Measurements from ENCODE around the gene ACRV1. TPM values are rescaled to one million over a fixed set of nuclear protein-coding genes. Genes with fewer than 3 reads are reported as not detected.

Gene ACRV1
- total and polyA plus RNA-seq, 2 experiments from 2014 or later, result 0.65 TPM; not detected in 1

DNA sequence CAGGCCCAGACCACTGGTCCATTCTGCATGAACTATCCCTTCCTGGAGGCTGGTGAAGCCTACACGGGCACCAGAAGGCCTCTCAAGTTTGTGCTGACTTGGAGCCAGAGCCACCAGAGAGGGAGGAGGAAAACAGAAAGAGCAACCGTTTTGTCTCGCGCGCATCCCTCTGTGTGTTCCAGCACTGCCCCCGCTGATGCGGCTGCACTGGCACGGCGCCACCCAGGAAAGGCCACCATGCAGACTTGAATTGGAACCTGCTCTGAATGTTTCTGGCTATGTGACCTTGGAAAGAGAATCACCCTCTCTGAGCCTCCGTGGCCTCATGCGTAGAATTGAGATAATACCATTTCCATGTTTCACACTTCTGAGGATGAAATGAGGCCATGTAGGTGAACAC, 7.4 kb upstream of the ACRV1 start:
- Histone ChIP-seq H3K36me3 (ENCODE audit: insufficient read depth) (no peaks in the 10 kb centered on the region; the same call in 1 of the 2 replicates), H4K20me1 (replicated peaks; ENCODE audit: insufficient read depth) (no peaks in the 10 kb centered on the region), H3F3A (replicated peaks; ENCODE audit: low read depth) (no peaks in the 10 kb centered on the region), H3K4me1 (ENCODE audit: insufficient read depth) (peaks cover 4% of the 10 kb centered on the region), H3K9me2 (ENCODE audit: insufficient read depth) (0 out of 2 replicates have a peak, but pooled peaks cover 3% of the 10 kb centered on the region), H3K4me3 (no peak overlapping the region), H3K27me3 (ENCODE audit: insufficient read depth) (no peaks in the 10 kb centered on the region), H2AFZ (no peak overlapping the region), H3K79me2 (replicated peaks; ENCODE audit: insufficient read depth) (no peaks in the 10 kb centered on the region), H3K4me2 (no peak overlapping the region), H3K27ac (ENCODE audit: low read depth) (no peak overlapping the region)
- H3K4me1 Mint-ChIP-seq, result peaks cover 20% of the 10 kb centered on the region
- H3K27ac Mint-ChIP-seq, result no peak overlapping the region
- peaks cover 14% of the 10 kb centered on the region for H3K9me3 Mint-ChIP-seq
- H3K27me3 Mint-ChIP-seq (ENCODE audit: insufficient read depth, low read depth, poor library complexity), result peaks cover 3% of the 10 kb centered on the region
- TF ChIP-seq CREB1 (CRISPR knock-in tag; IDR thresholded peaks at IDR 0.05; ENCODE audit: low read depth), result no peak
- TF ChIP-seq, protein P1, sequence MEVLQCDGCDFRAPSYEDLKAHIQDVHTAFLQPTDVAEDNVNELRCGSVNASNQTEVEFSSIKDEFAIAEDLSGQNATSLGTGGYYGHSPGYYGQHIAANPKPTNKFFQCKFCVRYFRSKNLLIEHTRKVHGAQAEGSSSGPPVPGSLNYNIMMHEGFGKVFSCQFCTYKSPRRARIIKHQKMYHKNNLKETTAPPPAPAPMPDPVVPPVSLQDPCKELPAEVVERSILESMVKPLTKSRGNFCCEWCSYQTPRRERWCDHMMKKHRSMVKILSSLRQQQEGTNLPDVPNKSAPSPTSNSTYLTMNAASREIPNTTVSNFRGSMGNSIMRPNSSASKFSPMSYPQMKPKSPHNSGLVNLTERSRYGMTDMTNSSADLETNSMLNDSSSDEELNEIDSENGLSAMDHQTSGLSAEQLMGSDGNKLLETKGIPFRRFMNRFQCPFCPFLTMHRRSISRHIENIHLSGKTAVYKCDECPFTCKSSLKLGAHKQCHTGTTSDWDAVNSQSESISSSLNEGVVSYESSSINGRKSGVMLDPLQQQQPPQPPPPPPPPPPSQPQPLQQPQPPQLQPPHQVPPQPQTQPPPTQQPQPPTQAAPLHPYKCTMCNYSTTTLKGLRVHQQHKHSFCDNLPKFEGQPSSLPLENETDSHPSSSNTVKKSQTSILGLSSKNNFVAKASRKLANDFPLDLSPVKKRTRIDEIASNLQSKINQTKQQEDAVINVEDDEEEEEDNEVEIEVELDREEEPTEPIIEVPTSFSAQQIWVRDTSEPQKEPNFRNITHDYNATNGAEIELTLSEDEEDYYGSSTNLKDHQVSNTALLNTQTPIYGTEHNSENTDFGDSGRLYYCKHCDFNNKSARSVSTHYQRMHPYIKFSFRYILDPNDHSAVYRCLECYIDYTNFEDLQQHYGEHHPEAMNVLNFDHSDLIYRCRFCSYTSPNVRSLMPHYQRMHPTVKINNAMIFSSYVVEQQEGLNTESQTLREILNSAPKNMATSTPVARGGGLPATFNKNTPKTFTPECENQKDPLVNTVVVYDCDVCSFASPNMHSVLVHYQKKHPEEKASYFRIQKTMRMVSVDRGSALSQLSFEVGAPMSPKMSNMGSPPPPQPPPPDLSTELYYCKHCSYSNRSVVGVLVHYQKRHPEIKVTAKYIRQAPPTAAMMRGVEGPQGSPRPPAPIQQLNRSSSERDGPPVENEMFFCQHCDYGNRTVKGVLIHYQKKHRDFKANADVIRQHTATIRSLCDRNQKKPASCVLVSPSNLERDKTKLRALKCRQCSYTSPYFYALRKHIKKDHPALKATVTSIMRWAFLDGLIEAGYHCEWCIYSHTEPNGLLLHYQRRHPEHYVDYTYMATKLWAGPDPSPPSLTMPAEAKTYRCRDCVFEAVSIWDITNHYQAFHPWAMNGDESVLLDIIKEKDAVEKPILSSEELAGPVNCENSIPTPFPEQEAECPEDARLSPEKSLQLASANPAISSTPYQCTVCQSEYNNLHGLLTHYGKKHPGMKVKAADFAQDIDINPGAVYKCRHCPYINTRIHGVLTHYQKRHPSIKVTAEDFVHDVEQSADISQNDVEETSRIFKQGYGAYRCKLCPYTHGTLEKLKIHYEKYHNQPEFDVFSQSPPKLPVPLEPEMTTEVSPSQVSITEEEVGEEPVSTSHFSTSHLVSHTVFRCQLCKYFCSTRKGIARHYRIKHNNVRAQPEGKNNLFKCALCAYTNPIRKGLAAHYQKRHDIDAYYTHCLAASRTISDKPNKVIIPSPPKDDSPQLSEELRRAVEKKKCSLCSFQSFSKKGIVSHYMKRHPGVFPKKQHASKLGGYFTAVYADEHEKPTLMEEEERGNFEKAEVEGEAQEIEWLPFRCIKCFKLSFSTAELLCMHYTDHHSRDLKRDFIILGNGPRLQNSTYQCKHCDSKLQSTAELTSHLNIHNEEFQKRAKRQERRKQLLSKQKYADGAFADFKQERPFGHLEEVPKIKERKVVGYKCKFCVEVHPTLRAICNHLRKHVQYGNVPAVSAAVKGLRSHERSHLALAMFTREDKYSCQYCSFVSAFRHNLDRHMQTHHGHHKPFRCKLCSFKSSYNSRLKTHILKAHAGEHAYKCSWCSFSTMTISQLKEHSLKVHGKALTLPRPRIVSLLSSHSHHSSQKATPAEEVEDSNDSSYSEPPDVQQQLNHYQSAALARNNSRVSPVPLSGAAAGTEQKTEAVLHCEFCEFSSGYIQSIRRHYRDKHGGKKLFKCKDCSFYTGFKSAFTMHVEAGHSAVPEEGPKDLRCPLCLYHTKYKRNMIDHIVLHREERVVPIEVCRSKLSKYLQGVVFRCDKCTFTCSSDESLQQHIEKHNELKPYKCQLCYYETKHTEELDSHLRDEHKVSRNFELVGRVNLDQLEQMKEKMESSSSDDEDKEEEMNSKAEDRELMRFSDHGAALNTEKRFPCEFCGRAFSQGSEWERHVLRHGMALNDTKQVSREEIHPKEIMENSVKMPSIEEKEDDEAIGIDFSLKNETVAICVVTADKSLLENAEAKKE (CRISPR knock-in tag; IDR thresholded peaks at IDR 0.05), result no peak
- no peak for TF ChIP-seq STAT1 (IDR thresholded peaks at IDR 0.05; ENCODE audit: unreplicated experiment)
- peaks cover 41% of the 10 kb centered on the region for H3K36me3 Mint-ChIP-seq (ENCODE audit: low read depth)
- no peak for ATAC-seq
- DNase-seq (ENCODE audit: low spot score), result no peak
- H3K4me3 Mint-ChIP-seq, result no peak overlapping the region

DNA sequence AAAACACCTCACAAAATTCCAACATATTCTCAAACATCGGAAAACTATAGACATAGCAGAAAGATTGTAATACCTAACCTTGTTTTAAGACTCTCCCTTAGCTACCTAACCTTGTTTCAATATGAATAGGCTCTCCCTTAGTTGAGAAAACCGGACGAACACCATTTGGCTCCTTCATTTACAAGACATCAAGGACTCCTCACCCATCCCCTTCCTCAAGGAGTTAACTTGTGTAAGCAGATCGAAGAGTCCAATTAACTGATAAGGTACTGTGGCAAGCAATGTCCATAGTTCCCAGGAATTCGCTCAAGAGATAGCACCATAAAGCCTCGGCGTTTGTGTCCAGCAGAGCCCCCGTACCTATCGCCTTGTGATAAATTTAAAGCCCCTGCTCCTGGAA, 4.6 kb upstream of the ACRV1 start:
- Mint-ChIP-seq H3K27me3 (ENCODE audit: insufficient read depth, low read depth, poor library complexity) (peaks cover 3% of the 10 kb centered on the region), H3K27ac (no peak overlapping the region; the same call in 1 of the 2 replicates), H3K4me3 (no peak overlapping the region; the same call in 2 of the 3 replicates), H3K4me1 (peaks cover 23% of the 10 kb centered on the region), H3K9me3 (peaks cover 14% of the 10 kb centered on the region), H3K36me3 (ENCODE audit: low read depth) (peaks cover 44% of the 10 kb centered on the region)
- H3K4me1 ChIP-seq (ENCODE audit: insufficient read depth), result peaks cover 4% of the 10 kb centered on the region
- 0 out of 2 replicates have a peak overlapping the region, but pooled peaks have one; percentile 64 for H3K27ac ChIP-seq (ENCODE audit: low read depth)
- H2AFZ ChIP-seq, result no peak overlapping the region
- H3K27me3 ChIP-seq (ENCODE audit: insufficient read depth), result no peaks in the 10 kb centered on the region
- no peaks in the 10 kb centered on the region; the same call in 1 of the 2 replicates for H3K36me3 ChIP-seq (ENCODE audit: insufficient read depth)
- DNase-seq (ENCODE audit: low spot score), result peak; percentile 44
- no peak for TF ChIP-seq CREB1 (CRISPR knock-in tag; IDR thresholded peaks at IDR 0.05; ENCODE audit: low read depth)
- TF ChIP-seq, protein P2, sequence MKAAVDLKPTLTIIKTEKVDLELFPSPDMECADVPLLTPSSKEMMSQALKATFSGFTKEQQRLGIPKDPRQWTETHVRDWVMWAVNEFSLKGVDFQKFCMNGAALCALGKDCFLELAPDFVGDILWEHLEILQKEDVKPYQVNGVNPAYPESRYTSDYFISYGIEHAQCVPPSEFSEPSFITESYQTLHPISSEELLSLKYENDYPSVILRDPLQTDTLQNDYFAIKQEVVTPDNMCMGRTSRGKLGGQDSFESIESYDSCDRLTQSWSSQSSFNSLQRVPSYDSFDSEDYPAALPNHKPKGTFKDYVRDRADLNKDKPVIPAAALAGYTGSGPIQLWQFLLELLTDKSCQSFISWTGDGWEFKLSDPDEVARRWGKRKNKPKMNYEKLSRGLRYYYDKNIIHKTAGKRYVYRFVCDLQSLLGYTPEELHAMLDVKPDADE (IDR thresholded peaks at IDR 0.05), result no peak
- H4K20me1 ChIP-seq (replicated peaks; ENCODE audit: insufficient read depth), result peaks cover 5% of the 10 kb centered on the region; the same call in 1 of the 2 replicates
- H3K79me2 ChIP-seq (replicated peaks; ENCODE audit: insufficient read depth), result no peaks in the 10 kb centered on the region
- H3K4me3 ChIP-seq, result peak overlapping the region; percentile 18; the same call in 1 of the 2 replicates
- no peaks in the 10 kb centered on the region for H3F3A ChIP-seq (replicated peaks; ENCODE audit: low read depth)
- peak; percentile 52 for ATAC-seq
- H3K4me2 ChIP-seq, result peak overlapping the region; percentile 62
- 0 out of 2 replicates have a peak, but pooled peaks cover 3% of the 10 kb centered on the region for H3K9me2 ChIP-seq (ENCODE audit: insufficient read depth)
